Measurements from ENCODE around the gene IGF2.

Gene IGF2

DNA sequence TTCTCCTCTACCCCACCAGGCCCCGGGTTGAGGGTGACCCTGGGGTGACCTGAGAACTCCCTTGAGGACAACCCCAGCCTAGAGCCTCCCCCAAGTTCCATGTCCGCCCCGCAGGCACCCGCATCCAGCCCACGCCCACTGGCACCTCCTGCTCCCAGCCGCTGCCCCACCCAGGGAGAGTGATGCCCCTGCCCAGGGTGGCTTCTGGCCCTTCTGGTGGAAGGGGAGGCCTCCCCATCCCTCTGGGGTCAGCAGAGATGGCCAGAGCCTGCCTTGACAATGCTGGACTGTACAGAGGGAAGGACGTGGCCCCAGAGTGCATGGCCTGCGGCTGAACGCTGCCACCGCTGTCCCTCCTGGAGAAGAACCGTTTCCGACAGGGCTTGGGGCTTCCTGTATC is 33.5 kb upstream of the IGF2 start:
- in situ Hi-C loops (cut with HindIII; ENCODE audit: low sequenced_read_pairs): loop anchor here (25.0 kb wide), 1 partner anchor 340 kb away; no protein-coding TSS in a partner anchor

DNA sequence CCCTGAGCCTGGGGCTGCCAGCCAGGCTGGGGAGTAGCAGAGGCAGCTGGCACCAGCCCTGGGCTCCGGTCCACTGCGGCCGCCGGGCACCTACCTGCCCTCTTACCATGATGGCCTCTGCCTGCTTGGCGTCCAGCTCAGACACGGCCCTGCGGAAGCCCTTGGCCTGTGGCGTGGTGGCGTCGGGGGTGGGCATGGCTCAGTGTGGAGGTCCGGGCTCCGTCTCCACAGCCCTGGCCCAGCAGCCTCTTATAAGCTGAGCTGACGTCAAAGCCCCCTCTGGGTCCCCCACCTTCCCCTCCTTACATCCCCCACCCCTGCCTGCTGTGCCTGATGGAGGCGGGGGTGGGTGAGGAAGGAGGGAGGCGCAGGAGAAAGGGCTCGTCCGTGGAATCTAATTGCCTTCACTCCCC is 32.4 kb upstream of the IGF2 start, which contains the start of gene TH:
Gene TH, minus strand, starts transcription at position 225 of the 413 bp plus-strand sequence. Its CDS starts 29 bp downstream, at position 196.
- in situ Hi-C loops (cut with HindIII; ENCODE audit: low sequenced_read_pairs): loop anchor here (25.0 kb wide), 1 partner anchor 341 kb away; no protein-coding TSS in a partner anchor

DNA sequence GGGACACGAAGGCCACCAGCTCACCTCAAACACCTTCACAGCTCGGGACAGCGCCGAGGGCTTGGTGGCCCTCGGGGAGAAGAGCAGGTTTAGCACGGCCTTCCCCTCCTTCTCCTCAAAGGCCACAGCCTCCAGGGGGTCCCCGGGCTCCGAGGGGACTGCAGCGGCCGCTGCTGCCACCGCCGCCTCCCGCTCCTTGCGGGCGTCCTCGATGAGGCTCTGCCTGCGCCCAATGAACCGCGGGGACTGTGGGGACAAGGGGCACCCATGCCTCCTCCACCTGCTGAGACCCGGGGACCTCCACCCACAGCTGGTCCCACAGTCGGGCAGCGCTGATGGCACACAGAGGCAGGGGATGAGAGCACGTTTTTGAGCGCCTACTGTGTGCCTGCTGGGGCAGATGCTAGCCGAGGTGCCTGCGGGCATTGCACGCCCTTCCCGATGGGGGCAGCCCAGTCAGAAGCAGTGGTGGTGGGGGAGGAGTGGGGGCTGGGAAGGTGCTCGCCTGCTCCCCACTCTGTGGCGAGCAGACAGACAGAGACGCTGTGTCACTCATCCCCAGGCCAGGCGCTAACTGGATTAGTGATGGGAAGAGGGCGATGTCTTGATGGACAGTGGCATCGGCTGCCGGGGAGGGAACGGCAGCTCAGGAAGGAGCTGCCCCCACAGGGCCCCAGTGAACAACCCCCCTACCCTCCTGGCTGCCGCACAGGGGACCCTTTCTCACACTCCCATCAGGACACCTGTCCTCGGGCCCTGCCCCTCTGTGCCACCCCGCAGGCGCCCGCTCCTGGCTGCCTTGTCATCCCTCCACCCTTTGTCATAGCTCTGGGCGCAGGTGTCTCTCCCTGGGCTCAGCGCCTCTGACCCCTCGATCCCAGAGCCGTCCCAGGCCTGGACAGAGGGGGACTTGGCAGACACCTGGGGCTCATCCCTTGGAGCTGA is 30.7 kb upstream of the IGF2 start:
- in situ Hi-C loops (cut with HindIII; ENCODE audit: low sequenced_read_pairs): loop anchor here (25.0 kb wide), 1 partner anchor 342 kb away; no protein-coding TSS in a partner anchor

DNA sequence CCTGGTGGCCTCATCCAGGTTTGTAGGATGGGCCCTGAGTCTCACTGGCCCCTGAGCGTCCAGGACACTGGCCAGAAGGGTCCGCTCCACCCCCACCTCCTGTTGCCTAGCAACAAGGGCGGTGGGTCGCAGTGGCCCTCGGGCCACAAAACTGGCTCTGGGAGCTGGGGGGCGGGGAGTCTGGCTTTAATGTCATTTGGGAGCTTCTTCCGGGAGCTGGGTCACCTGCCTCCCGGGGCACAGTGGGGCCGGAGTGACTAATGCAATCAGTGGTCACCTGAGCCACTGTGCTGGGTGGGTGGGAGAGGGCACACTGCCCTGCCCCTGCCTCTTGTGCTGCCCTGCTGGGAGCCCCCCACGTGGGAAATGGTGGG is 29.8 kb upstream of the IGF2 start:
- in situ Hi-C loops (cut with HindIII; ENCODE audit: low sequenced_read_pairs): loop anchor here (25.0 kb wide), 1 partner anchor 343 kb away; no protein-coding TSS in a partner anchor

DNA sequence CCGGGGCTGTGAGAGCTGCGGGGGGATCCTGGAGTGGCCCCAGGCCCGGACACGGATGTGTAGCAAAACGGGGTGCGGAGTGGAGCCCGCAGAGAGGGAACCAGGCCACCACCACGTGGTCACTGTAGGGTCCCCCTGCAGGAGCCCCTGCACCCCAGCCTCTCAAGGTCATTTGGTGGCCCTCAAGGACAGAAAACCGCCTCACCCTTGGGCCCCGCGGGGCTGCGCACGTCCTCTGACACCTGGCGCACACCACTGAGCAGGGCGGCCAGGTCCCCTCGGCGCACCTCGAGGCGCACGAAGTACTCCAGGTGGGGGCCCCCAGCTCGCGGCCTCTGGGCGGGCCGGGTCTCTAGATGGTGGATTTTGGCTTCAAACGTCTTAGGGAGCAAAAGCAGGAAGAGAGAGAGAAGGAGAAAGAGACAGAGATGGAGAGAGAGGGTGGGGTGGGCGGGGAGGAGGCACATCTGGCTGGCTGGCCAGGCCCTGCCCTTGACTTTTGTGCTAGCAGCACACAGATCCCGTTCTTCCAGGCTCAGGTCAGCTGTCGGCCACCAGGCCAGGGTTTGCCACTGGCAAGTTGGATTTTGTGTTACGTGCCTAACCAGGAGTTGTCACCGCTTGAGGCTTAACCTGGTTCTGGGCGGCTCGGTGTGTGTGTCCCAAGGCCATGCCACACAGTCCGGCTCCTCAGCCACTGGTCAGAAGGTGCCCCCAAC is 29.3 kb upstream of the IGF2 start:
- in situ Hi-C loops (cut with HindIII; ENCODE audit: low sequenced_read_pairs): loop anchor here (25.0 kb wide), 1 partner anchor 344 kb away; no protein-coding TSS in a partner anchor

DNA sequence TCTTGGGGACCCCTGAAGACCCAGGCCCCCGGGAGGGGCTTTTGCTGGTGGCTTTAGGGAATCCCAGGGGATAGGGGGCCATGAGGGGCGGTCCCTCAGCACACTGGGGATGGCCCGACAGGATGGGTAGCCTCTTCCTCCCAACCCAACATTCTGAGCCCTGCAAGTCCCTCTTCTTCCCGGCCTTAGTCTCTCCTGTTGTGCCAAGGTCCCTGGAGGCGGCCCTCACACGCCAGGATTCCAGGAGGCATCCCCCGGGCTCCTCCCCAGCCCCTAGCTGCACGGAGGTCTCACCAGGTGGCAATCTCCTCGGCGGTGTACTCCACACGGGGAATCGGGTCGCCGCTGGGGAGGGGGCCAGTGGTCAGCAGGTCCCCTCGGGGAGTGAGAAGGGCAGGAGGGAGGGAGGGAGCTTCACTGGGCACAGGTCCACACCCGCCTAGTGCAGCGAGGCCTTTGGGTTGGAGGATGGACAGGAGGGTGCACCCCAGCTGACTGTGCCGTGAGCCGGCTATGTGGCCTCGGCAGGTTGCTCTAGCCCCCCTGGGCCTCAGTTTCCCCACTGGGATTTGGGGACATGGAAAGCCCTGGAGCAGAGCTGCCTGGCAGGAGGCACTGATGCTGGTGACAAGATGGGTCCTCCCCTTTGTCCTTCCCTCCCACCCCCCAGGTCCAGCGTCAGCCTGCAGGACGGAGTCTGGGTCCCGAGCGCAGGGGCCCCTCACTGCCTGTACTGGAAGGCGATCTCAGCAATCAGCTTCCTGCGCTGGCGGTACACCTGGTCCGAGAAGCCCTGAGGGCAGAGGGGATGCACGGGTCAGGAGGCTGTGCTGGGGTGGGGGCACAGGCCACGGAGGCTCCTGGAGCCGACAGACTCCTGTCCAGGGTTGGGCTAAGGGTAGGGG is 28.2 kb upstream of the IGF2 start:
- in situ Hi-C loops (cut with HindIII; ENCODE audit: low sequenced_read_pairs): loop anchor here (25.0 kb wide), 1 partner anchor 345 kb away; no protein-coding TSS in a partner anchor

DNA sequence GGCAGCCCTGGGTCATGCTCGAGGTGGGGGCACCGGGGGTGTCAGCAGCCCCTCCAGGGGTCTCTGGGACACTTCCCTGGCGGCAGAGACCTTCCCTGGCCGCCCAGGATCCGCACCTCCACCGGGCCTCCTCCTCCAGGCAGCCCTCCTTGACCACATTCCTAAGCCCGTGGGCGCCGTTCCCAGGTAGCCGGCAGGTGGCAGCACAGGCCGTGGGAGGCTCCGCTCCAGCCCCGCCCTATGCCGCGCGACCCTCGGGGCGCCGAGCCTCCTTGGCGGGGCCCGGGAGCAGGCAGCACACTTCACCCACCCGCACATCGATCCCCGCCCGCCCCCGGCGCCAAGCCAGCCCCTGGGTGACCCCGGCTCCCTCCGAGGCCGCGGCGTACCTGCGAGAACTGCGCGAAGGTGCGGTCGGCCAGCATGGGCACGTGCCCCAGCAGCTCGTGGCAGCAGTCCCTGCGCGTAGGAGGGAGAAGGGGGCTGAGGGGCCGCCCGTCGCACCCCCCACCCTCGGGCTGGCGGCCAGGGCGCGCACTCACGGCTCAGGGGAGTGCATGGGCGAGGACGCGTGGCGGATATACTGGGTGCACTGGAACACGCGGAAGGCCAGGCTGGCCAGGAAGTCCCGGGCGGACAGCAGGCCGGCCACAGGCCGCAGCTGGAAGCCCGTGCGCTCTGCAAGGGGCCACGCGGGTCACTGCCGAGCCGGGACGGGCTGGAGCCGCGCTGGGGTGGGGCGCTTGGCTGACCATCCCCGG is 27.1 kb upstream of the IGF2 start:
- in situ Hi-C loops (cut with HindIII; ENCODE audit: low sequenced_read_pairs): loop anchor here (25.0 kb wide), 1 partner anchor 346 kb away; no protein-coding TSS in a partner anchor

DNA sequence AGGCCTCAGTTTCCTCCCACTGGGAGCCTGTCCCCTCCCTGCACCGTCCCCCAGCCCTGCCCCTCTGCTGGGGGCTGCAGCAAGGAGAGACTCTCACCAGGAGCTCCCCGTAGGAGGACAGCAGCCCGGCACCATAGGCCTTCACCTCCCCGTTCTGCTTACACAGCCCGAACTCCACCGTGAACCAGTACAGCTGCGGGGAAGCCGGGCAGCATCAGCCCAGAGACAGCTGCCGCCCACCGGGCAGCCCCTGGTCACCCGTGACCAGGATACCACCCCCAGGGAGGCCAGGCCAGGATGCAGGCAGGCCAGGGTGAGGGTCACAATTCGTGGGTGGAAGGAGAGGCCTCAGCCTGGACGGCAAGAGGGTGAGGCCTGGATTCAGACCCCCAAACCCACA is 26.4 kb upstream of the IGF2 start:
- in situ Hi-C loops (cut with HindIII; ENCODE audit: low sequenced_read_pairs): loop anchor here (25.0 kb wide), 1 partner anchor 347 kb away; no protein-coding TSS in a partner anchor

DNA sequence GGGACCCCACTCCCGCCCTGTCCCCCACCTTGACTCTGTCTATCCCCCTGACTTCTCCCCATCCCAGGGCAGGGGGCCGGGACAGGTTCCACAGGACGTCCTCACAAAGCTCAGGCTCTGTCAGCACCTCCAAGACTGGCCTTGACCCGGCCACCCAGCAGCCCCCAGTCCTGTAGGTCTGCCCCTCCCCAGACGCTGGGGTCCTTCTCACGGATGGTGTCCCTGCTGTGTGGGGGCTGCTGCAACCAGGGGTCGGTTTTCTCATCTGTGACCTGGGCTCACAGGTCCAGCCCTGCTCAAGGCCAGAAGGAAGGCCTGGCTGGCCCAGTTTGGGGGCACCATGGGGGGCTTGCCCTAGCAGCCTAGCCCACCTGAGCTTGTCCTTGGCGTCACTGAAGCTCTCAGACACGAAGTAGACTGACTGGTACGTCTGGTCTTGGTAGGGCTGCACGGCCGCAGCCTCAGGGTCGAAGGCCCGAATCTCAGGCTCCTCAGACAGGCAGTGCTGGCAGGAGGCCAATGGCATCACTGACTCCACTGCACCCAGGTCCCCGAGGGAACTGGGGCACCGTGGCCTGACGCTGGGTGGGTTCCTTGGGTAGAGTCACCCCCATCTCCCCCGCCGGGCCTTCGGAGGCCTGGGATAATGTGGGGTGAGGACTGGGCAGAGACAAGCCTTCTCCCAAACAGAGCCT is 25.8 kb upstream of the IGF2 start:
- in situ Hi-C loops (cut with HindIII; ENCODE audit: low sequenced_read_pairs): loop anchor here (25.0 kb wide), 1 partner anchor 347 kb away; no protein-coding TSS in a partner anchor

DNA sequence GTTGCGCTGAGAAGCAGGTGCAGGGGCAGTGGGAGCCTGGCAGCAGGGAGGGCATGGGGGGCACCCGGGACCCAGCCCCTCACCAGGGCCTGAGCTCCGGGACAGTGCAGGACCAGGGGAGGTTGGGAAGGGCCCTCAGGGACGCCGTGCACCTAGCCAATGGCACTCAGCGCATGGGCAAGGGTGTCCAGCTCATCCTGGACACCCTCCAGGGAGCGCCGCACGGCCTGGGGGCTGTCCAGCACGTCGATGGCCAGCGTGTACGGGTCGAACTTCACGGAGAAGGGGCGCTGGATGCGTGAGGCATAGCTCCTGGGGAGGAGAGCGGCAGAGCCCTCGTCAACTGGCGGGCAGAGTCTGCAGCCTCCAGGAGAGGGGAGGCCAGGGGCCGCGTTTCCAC is 24.9 kb upstream of the IGF2 start:
- in situ Hi-C loops (cut with HindIII; ENCODE audit: low sequenced_read_pairs): loop anchor here (25.0 kb wide), 1 partner anchor 348 kb away; no protein-coding TSS in a partner anchor

DNA sequence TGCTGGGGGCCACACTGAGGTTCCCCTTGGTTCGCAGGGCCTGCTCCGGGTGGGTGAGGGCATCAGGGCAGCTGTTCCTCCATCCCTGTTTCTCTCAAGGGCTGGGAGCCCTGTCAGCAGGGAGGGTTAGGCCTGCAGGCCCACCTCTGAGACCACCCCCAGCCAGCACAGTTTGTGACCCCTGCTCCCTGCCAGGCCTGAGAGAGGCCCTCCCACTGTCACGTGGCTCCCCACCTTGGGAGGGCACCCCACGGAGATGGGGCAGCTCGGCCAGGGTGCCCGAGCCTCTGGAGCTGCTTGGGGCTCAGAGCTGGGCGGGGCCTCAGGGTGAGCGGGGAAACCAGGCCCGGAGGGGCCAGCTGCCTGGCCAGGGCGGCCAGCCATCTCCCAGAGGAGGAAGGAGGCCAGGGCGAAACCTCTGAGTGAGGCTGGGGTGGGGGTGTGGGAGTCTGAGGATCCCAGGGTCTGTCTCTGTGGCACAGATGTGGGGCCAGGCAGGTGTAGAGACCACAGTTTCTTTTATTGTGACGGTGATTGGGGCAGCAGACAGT is 24.3 kb upstream of the IGF2 start:
- in situ Hi-C loops (cut with HindIII; ENCODE audit: low sequenced_read_pairs): loop anchor here (25.0 kb wide), 1 partner anchor 349 kb away; no protein-coding TSS in a partner anchor

DNA sequence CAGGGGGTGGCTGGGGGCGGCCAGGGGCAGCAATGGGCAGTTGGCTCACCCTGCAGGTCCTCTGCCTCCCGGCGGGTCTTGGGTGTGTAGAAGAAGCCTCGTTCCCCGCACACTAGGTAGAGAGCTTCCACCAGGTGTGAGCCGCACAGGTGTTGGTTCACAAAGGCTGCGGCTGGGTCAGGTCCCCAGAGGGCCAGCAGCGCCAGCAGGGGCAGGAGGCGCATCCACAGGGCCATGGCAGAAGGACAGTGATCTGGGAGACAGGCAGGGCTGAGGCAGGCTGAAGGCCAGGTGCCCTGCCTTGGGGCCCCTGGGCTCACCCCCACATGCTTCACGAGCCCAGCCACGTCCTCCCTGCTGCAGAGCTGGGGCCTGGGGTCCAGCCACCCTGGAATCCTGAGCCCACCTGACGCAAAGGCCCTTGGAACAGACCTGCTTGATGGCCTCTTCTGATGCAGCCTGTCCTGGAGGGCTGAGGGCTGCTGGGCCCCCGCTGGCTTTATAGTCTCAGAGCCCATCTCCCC is 21.6 kb upstream of the IGF2 start, which contains the start of gene INS:
Gene INS, minus strand, starts transcription at position 474 of the 524 bp plus-strand sequence. Its CDS starts 238 bp downstream, at position 236.
- in situ Hi-C loops (cut with HindIII; ENCODE audit: low sequenced_read_pairs): loop anchor here (25.0 kb wide), 1 partner anchor 352 kb away; no protein-coding TSS in a partner anchor

DNA sequence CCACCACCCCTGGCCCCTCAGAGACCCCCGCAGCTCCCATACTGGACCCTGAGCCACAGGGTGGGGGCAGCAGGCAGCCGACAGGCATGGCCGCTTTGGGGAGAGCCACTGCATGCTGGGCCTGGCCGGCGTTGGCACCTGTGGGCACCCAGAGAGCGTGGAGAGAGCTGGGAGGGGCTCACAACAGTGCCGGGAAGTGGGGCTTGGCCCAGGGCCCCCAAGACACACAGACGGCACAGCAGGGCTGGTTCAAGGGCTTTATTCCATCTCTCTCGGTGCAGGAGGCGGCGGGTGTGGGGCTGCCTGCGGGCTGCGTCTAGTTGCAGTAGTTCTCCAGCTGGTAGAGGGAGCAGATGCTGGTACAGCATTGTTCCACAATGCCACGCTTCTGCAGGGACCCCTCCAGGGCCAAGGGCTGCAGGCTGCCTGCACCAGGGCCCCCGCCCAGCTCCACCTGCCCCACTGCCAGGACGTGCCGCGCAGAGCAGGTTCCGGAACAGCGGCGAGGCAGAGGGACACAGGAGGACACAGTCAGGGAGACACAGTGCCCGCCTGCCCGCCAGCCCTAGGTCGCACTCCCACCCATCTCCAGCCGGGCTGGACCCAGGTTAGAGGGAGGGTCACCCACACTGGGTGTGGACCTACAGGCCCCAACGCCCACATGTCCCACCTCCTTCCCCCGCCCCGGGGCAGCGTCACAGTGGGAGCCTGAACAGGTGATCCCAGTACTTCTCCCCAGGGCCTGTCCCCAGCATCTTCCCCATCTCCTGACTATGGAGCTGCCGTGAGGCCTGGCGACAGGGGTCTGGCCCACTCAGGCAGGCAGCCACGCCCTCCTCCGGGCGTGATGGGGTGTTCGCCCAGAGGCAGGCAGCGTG is 20.6 kb upstream of the IGF2 start:
- in situ Hi-C loops (cut with HindIII; ENCODE audit: low sequenced_read_pairs): loop anchor here (25.0 kb wide), 1 partner anchor 353 kb away; no protein-coding TSS in a partner anchor

DNA sequence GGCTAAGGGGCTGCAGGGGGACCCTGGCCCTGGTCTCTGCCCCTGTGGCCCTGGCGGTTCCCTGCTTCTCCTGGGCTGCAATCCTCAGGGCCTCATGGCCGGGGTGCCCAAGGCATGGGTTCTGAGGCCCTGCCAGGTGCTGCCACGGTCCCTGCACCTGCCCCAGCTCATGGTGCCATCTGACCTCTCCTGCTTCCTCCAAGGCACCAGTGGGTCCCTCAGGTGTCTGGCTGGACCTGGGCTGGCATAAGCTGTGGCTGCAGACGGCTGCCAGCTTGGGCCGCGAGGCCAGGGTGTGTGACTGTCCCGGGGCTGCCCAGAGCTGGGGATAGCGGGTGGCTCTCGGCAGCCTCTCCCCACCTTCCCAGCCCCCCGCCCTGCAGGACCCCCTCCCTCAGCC is 19.8 kb upstream of the IGF2 start:
- in situ Hi-C loops (cut with HindIII; ENCODE audit: low sequenced_read_pairs): loop anchor here (25.0 kb wide), 1 partner anchor 353 kb away; no protein-coding TSS in a partner anchor

DNA sequence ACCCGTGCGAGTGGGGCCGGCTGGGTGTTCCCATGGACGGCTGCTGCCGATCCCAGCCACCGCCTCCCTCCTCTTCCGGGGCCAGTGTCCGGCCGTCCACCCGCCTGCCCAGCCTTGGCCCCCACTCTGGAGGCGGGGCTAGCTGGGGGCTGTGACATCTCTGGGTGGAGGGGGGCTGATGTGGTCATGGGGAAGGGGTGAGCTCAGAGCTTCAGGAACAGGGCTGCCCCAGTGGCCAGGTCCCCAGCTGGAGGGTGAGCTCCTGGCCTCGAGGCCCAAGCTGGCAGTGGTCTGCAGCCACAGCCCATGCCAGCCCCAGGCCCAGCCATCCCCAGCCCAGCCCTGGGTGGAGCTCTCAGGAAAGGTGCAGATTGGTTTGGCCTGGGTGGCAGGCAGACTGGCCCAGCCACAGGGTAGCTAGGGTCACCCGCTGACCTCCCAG is 19.1 kb upstream of the IGF2 start:
- in situ Hi-C loops (cut with HindIII; ENCODE audit: low sequenced_read_pairs): loop anchor here (25.0 kb wide), 1 partner anchor 354 kb away; no protein-coding TSS in a partner anchor

DNA sequence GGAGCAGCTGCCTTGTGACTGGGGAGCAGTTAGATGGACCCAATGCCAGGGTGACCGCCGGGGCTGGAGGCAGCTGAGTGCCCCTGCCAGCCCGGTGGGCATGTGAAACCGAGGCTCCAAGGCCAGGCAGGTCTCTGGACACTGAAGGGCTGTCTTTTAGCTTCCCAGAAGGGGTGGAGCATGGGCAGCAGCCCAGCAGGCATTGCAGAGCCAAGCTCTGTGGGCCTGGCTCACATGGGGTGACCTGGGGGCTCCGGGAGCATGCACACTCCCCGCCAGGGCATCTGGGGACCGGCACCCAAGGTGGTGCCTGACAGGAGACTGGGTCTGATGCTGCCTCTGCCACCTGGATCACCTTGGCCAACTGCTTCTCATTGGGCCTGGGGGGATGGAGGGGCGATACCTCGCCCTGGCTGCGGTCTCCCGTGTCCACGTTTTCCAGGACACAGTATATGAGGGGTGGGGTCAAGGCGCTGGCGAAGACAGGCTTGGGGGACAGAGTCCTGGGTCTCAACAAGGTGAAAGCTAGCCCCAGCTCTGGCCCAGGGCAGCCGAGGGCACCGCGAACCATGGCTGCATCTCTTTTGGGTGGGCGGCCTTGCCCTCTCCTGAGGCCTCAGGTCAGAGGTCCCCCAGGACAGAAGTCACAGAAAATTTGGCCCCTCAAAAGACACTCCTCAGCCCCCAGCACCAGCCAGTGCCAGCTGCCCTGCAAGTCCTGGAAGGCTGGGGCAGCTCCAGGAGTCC is 18.3 kb upstream of the IGF2 start:
- in situ Hi-C loops (cut with HindIII; ENCODE audit: low sequenced_read_pairs): loop anchor here (25.0 kb wide), 1 partner anchor 355 kb away; no protein-coding TSS in a partner anchor
